GM21737 (cell line): ENCODE measurements around the gene PTRH1.

ENCODE experiments used
- ATAC-seq: cut with Tn5 transposase; IDR thresholded peaks from one replicate; pipeline ENCODE4 v1.9.1; 2021; ENCODE audit warnings: mild to moderate bottlenecking, moderate library complexity; ENCODE audit not compliant: unreplicated experiment

PTRH1 gene

DNA sequence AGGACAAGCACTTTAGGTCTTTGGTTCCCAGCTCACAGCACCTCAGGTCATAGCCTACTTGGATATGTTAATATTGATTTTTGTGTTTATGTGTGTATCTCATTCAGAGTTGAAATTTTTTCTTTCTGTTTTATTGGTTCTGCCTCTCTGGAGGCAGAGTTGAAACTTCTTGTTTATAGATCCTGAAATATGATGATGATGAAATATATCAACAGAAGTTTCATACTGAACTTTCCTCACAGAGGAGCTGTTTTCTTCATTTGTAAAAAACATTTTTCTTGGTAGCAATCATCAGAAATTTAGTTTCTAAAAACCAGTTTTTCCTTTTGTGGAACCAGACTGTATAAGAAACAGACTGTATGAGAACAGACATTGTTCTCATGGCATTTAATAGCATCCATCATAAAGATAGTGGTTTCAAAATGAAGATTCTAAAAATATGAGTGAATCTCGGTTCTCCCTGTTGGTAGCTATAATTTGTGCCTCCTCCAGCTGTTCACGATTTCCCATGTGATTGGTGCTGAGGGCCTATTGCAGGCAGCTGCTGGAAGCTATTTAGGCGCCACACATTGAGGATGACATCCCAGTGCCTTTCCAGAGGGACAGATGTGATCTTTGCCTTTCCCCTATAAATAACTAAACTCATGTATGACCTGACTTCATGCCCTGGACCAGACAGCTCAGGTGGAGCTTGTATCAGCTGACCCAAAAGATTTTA lies 48.2 kb downstream of the PTRH1 start:
- no peak for ATAC-seq

DNA sequence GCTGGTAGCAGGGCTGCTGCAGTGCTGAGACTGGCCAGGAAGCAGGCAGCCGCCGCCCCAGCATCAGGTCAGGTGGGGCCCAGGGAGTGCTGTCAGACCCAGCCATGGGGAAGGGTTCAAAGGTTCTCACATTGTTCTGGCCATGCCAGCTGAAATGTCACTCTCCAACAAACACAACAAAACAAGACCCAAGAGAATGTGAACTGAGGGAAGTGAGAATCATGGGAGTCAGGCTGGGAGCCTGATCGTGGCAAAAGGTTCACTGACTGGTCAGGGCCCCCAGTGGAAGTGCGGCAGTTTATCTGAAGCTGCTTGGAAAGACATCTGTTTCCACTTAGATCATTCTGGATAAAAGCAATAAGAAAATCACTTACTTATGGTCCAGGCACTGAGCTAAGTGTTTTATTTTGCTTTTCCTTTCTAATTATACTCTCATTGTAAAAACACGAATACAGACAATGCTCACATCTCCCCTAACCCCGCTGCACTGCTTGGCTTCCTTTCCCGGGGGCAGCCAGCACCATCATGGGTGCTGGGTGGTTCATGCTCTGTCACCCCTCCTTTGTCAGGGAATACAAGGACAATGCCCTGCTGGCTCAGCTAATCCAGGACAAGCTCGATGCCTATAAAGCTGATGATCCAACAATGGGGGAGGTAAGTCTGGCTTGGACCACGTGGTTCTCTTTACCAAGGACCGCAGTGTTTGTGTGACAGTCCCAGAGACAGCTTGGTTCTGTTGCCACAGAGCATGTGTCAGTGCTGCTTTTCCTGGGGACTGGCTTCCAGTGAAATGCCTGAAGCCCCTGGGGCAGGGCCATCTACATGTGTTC lies 50.6 kb downstream of the PTRH1 start:
- no peak for ATAC-seq

DNA sequence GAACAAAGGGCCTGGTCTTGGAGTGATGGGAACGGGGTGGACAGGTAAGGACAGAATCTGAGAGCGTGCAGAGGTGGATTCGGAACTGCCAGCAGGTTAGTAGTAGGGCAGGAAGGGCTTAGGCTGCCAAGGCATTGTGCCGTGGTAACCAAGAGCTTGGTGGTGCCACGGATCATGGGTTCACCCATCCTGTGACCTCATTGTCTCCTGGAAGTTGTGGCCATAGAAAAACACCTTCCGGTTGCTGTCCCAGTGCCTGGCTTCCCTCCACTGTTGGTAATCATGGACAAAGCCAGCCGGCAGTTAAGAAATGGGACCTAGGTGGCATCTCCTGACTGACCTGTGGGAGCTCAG lies 51.2 kb downstream of the PTRH1 start:
- no peak for ATAC-seq
